RCC 7860 (cell line): ENCODE measurements around the gene MSH2.

Experiments
- DNase-seq: peaks from one replicate; pipeline ENCODE4 v3.0.0-alpha.2; 2015; ENCODE audit warnings: low spot score
- FAIRE-seq: peaks from 2 replicates; lab custom pipeline; 2012; peaks lifted over from hg19 to GRCh38; lab: Jason Lieb, UNC

The MSH2 gene

DNA sequence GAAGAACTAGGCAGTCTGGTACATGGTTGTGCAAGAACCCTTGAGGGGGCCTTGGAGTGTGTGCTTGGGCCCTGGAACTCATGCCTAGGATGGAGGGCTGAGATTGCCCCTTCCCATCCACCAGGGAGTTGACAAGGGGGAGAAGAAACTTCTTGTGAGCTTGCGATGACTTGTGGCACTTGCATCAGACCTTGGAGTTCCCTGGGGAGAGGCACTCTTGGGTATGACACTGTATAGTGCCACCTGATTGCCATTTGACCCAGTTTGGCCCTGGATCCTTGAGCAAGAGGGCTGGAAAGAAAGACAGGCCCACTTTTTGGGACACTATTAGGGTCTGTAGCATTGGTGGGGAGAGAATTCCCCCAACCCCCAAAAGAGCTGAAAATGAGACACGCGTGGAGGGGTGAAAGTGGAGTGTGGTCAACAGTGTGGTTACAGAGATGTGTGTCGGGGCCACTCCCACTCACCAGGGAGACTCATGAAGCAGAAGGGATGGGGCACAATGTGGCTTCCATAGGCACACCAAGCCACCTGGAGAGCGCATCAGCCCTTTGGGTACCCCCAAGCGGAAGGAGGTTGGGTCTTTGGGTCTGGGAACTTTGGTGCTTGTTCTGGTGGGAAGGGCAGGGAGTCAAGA, 101.3 kb downstream of the MSH2 start:
- DNase-seq (no peak), FAIRE-seq (no peak)

DNA sequence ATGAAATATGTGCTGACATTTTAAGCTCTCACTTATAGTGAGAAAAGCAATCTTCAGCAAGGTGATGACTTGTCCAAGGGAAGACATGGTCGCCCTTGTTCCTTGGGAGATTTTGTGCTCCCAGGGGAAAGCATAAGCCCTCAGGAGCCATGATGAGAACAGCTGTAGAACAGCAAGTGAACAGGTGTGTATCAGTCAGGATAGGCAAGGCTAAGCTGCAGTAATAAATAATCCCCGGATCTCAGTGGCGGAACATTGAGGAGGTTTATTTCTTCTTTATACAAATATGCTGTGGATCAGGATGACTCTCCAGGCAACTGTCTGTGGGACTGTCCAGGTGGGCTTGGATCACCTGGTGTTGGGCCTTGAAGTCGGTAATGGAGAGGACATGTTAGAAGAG, 103.1 kb downstream of the MSH2 start:
- FAIRE-seq = no peak
- no peak for DNase-seq

DNA sequence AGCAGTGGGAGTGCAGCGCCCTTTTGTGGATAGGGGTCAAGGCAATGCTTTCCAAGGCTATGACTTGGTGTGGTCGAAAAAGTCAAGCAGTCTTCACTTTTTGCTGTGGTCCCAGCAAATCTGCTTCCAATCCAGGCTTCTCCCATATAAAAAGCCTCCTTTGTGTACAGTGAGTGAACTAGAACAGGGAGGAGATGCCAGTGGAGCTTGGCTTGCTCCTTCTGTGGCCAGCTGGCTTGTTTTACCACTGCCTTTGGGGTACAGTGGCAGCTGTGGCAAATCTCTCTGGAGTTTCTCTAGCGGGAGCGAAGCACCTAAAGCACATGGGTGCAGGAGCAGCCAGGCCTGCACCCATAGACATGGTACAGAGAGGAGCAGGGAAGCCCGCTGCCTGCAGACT, 103.5 kb downstream of the MSH2 start:
- FAIRE-seq (no peak), DNase-seq (no peak)

DNA sequence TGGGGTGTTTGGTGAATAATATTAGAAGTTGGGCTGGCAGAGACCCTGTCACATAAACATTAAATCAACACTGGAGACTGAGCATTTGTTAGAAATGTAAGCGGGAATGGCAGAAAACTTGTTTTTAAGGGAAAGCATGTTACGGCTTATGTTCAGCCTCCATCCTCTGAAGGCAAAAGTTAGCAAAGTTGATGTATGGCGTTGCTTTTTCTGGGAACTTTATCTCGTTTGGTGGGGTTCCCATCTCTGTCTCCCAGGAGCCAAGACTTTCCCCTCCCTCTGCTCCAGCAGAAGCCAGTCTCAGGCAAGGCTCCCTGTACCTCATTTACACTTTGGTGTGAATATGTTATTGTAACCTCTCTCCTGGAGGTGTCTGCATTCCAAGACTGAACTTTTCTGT, 105.1 kb downstream of the MSH2 start:
- FAIRE-seq = no peak
- DNase-seq = no peak

DNA sequence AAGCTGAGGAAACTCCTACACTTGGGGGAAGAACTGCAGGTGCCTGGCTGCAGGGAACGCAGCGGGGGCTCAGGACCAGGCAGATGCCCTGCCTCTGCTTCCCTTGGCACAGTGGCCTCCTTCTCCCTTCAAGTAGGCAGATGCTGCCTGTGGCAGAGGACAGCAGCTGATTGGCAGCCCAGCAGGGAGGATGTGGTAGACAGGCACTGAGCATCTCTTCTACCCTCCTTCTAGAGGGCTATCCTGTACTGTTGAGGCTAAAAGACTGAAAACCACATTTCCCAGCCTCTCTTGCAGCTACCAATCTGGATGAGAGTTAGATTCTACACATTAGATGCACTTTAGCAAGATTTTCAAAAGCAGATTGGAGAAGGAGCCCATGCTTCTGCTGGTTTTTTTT, 105.7 kb downstream of the MSH2 start:
- no peak for DNase-seq
- FAIRE-seq = no peak

DNA sequence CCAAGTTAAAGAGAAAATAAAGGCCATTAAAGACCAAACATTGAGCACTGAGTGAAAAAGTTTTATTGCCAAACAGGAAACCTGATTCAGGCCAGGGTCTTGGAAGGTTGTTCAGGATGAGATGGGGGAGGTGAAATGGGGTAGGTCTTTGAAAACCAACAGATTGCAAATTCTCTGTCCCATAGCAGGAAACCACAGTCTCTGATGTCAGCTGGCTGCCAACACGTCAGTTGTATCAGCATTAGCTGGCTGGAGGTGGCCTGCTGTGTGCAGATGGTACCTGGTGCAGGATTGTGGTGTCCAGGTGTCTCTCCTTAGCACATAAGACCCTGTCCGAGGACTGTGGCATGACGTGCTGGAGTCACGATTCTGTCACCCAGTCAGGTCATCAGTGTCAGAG, 106.3 kb downstream of the MSH2 start:
- FAIRE-seq (no peak), DNase-seq (no peak)

DNA sequence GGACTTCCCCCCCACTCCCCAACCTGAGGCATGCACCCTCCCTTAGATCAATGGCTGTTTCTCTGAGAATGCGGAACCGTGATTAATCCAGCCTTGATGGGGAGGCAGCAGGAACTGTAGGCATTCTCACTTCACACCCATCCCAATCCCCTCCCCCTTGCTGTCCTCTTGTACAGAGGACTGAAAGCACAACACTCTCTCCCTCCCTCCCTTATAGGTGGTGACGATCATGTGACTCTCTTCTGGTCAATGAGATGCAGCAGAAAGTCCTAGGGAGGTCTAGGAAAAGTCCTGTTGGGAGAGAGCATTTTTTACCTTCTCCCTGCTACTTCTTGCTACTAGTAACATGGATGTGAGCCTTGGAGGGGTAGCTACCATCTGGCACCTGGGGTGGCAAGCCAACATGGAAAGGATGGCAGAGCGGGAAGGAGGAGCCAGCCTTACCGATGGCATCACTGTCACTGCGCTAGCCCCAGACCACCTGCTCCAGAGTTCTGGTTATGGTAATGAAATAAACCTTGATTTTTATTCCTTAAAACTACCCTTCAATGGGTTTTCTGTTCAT, 106.9 kb downstream of the MSH2 start:
- no peak for DNase-seq
- no peak for FAIRE-seq

DNA sequence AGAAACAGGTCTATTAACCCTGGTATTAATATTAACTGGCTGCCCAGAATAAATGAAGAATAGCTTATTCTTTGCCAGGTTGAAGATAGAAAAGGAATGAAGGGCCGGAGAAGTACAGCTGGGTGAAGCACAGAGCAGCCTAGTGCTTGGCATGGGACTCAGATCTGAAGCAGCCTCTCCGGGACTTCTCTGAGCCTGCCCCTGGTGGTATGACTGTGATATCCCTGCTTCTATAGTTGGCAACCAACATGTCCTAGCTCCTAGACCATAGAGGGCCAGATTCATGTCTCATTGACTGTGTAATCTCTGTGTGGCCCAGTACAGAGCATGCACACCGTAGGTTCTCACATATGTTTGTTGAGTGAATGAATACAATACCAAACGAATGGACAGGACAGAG, 107.8 kb downstream of the MSH2 start:
- DNase-seq = no peak
- no peak for FAIRE-seq

DNA sequence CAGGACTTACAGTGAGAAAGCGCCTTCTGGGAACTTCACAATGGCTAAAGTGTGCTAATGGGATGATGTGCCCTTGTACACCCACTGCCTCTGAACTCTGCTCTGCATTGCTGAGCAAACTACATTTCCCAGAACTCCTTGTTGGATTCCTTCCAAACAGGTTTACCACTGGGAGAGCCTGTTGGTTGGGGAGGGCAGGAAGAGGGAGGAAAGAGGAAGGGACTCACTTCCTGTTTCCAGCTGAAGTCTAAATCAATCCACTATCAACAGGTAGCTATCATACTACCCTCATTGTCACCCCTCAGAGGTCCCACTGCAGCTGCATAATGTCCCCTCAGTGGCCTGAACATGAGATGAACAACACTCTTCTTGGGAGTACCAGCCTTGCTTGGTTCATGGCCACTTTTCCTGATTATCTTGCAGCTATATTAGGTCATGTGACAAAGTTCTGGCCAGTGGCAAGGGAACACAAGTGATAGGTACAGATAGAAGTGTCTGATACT, 109.7 kb downstream of the MSH2 start:
- DNase-seq (peak; percentile 21), FAIRE-seq (no peak)

DNA sequence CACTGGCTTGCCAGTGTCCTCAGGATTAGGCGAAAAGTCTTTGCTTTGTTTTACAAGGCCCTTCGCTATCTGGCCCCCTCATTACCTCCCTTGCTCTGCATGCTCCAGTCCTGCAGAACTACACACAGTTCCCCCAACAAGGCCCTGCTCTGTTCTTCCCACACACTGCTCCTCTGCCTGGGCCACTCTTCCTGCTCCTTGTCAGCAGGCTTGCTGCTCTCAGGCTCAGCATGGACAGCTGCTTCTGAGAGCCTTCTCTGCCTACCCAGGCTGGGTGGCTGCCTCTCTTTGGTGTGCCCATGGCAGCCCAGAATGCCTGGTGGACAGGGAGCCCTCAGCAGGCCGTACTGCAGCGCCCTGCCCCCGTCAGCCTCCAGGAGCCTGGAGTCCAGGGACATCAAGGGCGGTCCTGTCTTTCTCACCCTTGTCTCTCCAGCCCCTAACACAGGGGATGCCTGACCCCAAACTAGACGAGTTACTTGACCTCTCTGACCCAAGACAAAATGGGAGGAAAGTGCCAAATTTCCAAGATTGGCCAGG, 111.1 kb downstream of the MSH2 start:
- FAIRE-seq = no peak
- DNase-seq = no peak

DNA sequence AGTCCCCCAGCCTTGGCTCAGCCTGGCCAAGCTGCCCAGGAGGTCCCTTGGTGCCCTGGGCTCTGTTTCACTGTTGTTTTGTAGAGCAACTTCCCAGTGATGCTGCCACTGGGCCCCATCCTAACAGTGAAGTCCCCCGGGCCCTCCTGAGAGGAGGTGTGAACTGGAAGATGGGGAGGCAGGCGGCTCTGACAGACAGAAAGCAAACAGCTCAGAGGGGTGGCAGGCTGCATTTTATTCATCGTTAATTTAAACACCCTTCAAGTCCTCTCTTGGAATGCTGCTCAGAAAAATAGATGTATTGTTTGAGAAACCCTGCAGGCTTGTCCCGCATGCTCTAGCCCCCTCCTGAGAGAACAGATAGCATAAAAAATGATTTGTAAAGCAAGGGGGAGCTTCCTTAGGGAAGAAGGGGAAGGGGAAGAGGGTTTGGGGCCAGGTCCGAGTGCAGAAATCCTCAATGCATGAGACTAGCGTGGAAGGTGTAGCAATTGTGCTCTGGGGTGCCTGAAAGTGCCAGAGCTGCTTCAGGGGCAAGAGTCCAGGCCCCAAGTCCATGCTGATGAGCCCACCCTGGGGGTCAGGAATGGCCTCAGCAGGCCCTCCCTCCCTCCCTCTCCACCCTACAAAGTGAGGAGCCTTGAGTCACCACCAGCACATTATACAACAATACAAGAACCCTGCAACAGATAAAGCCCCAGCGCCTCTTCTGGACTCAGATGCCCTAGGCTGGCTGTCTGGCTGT, 113.6 kb downstream of the MSH2 start:
- DNase-seq (no peak), FAIRE-seq (no peak)

DNA sequence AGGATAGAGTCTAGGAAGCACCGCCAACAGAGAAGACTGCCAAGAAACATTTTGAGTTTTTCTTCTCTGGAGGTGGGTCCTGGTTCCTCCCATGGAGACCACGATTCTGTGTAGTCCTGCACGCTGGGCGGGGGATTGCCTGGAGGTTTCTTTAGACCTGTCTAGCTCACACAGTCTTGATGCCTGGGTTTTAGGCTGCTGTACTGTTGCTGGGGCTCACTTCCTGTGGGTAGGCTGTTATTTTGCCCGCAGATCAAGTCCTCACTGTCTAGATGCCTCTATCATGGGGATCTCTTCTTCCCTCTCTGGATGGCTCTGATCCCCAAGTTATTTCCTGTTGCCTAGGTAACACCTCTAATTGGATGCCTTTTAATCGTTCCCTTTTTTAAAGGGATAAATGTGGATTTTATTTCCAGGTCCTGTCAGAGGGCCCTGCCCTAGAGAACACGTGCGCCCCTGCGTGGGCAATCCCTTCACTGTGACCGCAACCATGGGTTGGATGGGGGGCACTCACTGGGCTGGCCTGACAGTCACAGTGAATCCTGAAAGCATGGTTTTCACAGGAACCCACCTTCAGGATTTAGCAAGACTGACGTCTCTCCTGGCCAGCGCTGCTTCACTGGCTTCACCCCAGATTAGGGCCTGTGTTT, 115.7 kb downstream of the MSH2 start:
- FAIRE-seq = no peak
- no peak for DNase-seq

DNA sequence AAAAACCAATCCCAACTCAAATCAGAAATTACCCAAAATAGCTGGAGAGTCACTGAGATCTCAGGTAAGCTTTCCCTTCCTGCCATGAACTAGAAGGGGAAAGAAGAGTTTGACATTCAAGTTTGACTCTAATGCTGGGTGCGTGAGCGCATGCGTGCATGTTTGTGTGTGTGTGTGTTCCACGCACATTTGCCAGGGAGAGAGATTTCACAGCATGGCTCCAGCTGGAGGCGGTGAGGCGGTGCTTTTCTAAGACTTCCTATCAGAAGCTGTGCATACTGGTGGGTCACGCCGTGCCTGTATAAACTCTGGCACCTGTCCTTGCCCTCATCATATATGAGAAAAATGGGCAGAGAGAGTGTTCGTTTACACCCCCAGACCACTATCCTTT, 116.2 kb downstream of the MSH2 start:
- FAIRE-seq = no peak
- no peak for DNase-seq

DNA sequence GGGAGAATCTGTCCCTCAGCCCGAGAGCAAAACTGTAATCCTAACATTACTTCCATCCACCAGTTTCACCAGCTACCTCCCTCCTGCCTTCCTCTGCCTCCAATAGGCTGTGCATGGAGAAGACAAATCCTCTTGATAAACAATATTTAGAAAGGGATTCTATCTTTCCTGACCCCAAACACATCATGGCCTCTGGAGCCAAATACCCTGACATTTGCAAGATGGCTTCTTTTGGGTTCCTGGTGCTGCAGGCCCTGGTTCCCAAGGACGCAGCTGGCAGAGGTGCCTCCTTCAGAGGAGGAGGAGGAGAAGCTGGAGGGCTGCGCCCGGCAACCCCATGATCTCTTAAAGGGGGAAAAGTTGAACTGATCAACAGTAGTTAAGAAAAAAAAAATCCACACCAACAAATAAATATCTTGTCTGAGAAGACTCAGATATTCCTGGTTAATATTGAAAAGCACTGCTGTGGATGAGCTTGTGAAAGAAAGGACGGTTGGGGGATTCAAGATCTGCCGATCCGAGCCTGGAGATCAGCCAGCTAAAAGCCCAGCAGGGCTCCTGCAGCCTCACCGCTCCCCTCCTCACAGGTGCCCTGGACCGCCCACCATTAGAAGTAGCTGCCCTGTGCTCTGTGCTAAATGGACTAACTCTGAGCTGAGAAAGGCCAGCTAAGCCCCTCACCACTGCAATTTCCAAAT, 116.8 kb downstream of the MSH2 start:
- no peak for DNase-seq
- no peak for FAIRE-seq

DNA sequence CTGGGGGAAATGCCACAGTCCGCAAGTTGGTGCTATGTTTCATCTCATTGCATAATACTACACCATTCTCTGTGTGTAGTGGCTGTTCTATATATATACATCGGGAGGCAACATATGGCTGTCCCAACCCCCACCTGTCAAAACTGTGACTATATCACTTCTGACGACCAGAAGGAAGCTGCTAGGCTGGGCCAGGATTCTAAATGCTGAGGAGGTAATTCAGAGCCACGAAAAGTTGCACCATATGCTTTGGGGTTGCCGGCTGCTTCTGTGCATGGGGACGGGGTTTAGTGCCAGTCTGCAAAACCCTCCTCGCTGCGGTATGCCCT, 117.3 kb downstream of the MSH2 start:
- FAIRE-seq (no peak), DNase-seq (no peak)

DNA sequence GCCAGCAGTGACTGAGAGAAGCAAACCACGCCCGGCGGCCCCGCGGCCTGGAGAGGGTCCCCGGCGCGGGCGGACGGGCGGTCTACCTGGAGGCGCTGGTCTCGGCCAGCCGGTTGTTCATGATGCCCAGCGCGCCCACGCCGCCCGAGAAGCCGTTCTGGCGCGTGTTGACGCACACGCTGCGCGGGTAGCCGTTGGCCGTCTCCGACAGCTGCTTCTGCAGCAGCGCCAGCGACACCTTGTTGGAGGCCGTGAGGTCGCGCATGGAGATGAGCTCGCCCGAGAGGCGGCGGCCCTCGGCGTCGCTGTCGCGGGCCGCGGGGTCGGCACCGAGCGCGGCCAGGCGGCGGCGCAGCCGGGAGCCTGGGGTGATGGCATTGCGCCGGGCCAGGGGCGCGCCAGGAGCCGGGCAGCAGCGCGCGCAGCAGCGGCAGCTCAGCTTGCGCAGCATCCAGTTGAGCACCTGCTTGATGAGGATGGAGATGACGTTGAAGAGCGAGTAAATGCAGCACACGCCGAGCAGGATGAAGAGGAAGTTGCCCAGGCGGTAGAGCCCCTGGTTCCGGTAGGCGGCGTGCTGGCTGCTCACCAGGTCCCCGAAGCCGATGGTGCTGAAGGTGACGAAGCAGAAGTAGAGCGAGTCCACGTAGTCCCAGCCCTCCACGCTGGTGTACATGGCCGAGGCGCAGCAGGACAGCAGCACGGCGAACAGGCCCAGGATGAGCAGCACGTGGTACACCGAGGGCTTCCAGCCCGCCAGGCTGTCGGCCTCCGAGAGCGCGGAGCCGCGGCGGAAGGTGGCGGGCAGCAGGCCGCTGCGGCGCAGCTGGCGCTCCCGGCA, 118.1 kb downstream of the MSH2 start:
- DNase-seq (no peak), FAIRE-seq (no peak)

DNA sequence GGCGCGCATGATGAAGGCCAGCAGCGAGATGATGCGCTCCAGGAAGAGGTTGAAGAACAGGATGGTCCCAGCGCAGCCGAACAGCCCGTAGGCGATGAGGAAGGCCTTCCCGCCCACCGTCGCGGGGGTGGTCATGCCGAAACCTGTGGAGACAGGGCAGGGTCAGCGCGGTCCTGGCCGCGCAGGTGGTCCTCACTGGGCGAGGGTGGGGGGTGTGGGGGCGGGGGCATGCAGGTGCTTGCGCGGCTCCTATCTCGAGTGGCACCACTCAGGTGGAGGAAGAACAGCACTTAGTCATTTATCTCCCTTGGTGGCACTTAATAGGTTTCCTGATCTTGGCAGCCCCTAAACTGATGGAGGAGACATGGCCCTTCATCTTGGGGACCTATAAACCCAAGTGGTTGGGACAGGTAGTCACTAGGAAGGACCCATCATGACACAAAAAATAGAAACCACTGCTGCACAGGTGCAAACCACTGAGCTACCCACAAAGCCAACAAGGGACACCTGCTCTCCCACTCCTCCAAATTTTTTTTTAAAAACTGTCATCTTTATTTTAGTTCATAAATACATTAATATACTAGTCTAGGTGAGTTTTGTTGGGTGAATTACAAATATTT, 118.8 kb downstream of the MSH2 start:
- DNase-seq (no peak), FAIRE-seq (no peak)

DNA sequence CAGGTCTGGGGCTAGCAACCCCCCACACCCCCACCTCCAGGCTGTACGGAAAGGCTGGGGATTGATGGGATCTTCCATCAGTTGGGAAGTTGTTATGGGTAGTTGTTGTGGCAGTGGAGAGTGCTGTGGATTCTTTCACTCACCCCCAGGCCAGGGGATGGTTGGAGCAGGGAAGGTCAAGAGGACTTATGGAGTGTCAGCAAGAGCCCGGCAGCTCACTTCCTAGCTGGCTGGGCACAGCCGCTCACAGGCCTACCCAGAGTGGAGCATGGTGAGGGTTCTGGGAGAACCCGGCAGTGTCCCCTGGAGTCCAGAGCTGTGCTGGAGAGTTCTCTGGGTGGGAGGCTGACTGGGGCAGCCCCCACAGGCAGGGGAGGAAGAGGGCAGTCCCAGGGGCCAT, 122.2 kb downstream of the MSH2 start:
- FAIRE-seq (no peak), DNase-seq (no peak)

DNA sequence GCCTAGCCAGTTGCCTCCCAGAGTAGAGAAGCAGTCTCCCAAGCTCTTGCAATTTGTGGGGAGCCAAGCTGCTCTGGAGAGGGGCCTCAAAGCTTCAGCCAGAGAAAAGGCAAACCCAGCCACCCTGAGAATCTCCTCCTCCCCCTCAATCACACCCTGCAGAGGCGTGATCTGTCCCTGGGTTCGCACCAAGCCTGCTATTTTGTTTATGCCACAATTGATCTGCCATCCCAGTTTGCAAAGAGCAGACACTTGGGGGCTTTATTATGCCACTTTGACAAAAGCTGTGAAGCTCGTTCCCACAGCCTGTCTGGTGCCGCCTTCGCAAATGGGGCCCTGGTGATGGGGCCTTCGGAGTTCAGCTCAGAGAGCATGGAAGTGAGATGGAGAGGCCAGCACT, 125.5 kb downstream of the MSH2 start:
- DNase-seq = no peak
- FAIRE-seq = no peak

DNA sequence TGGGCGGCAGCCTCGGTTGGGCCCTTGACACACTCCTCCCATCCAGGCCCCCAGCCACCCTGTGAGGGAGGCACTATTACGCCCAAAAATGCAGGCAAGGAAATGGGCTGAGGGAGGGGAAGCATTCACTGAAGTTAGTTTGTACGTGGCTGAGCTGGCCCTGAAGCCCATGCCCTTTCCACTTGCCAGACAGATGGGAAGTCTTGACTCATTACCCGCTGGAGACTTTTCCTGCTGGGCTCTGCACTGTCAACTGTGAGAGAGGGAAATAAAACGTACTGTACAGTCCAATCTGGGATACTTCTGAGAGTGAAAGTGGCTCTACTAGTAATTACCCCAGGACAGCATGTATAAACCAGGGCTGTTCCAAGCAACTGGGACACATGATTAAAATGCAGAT, 125.9 kb downstream of the MSH2 start:
- FAIRE-seq (no peak), DNase-seq (peak; percentile 12)
